GM18909 (cell line): Measurements from ENCODE around the gene DNAJB9.
A peak's percentile ranks its signal among the peaks of the same experiment; 100 is the strongest.

Experiments
- ATAC-seq: cut with Tn5 transposase; IDR thresholded peaks from one replicate; pipeline ENCODE4 v1.9.1; 2021; ENCODE audit warnings: mild to moderate bottlenecking; ENCODE audit not compliant: unreplicated experiment, poor library complexity

Gene DNAJB9

DNA sequence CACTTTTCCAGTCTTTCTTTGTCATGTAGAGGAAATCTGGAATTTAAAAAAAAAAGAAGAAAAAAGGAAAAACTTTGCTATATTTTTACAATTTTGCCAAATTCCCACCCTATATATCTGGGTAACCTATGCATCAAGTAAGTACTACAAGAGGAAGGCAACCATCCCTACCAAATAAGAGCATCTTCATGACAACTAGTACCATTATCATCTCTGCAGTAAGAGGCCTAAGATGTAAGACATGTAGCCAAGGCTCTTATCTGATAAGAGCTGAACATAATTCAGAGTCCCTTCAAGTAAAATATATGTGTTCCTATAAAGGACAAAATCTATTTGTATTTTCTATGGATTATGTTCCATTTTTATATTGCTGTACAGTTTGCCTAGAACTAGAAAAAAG is 3.7 kb upstream of the DNAJB9 start:
- no peak for ATAC-seq

DNA sequence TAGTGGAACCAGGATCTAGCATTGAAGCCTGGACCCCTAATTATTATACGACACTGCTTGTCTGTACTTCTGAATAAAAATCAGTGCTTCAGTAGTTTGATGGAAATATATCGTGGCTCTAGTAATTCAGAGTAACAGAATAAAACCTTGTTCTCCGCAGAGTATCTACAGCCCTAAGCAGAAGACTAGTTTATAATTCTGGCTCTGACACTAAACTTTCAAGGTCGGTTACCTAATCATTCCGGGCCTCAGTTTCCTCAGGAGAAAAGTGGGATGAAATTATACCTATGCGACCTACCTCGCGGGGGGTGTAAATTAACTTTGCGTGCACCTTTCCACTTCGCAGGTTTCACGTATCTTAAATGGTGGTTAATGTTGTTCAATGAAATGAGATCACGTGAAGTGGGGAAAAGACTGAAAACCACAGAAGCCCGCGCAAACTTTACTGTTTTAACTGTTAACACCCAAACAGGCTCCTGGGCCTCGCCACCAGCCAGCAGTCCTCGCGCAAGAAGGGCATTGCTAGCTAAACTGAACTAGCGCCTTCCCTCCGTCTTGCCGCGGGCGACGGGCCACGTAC is 783 bp upstream of the DNAJB9 start:
- ATAC-seq, result no peak

DNA sequence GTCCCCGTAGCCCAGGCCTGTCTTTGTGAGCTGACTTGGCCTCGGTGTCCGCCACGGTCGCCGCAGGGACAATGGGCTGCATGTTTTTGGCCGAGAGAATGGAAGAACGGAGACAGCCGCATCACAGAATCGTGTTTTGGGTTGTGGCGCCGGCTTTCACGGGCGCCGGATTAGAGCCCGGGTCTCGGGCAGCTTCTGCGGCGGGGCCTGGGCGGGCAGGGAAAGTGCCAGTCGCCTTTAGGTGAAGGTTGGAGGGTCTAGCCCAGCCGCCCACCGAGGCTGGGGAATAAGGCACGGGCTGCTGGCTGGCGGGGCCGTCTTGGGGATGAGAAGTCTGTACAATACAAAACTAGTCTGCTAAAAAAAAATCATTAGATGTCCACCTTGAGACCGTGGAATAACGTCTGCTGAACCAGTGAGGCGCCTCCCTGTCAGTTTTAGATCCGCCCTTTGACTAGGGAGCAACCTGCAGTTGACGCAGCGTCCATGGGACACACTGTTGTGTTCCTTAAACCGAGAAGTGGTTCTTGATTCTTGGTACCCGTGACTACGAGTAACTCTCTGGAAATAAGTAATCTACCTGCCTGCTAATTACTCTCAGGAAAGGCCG is 577 bp downstream of the DNAJB9 start:
- ATAC-seq, result peak; percentile 25

DNA sequence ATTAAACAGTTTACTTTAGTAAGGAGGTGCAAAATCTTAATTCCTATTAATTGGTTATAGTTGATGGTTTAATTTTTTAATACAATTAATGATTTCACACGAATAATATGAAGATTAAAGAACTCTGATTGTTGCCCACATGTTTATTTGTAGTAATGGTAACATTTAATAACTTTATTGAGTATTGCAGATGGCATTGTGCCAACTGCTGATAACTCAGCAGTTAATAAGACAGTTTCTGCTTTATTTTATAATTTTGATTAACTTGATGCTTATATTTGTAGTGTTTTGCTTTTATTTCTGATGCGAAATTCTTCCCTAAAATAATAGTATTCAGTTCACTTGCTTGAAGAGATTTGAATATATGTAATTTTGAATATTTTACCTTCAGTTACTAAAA is 2.8 kb downstream of the DNAJB9 start:
- no peak for ATAC-seq

DNA sequence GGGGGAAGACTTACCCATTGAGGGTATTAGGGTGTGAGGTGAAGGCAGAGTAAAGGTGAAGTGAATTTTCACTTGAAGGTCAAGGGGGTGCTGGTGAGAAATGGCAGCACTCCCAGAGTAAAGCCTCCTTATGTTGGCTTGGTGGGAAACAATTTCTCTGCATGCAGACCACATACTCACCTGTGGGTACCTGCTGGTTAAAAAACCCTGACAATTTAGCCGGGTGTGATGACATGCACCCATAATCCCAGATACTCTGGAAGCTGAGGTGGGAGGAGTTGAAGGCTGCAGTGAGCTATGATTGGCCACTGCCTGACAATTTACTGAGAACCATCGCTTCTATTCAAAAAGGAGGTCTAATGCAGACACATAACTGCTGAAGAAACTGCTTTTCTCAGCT is 5.5 kb downstream of the DNAJB9 start:
- no peak for ATAC-seq

DNA sequence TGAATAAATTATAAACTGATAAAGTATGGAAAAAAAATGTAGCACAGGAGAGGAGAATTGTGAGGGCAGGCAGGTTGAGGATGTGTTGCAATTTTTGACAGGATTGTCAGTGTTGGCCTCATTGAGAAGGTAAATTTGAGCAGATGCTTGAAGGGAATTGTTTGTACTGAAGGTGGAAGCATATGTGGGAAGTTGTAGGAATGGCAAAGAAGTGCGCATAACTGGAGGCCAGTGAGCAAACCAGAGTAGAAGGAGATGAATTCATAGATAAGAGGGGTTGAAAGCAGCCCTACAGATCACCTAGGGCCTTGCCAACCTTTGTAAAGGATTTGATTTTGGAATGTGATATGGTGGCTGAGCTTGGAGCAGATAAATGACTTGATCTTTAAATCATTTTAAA is 6.4 kb downstream of the DNAJB9 start:
- no peak for ATAC-seq

DNA sequence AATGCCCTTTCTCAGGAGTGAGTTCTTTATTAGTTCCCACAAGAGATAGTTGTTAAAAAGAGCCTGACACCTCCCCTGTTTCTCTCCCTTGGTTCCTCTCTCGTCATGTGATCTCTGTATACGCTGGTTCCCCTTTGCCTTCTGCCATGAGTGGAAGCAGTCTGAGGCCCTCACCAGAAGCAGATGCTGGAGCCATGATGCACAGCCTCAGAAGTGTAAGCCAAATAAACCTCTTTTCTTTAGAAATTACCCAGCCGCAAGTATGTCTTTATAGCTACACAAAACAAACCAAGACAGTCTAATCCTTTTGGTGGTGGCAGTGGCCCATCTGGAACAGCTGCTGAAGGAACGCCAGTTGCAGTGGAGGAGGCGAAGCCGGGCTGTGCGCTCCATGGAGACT is 9.3 kb downstream of the DNAJB9 start:
- no peak for ATAC-seq

DNA sequence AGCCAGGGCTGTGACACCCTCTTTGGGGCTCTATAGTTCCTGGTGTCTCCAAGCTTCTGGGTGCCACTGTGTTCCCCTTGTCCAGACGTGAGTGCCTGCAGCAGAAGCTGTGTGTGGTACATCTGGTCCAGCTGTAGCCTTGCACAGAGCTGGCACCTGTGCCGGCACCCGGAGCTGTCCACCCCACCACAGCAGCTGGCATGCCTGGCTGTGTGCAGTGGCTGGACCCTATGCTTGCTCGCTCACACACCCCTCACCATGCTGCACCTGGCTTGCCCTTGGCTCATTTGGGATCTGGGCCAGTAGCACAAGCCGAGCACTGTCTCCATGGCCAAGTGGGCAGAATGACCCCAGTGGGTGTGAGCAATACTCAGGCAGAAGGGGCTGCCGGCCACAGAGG is 10.6 kb downstream of the DNAJB9 start:
- ATAC-seq, result no peak

DNA sequence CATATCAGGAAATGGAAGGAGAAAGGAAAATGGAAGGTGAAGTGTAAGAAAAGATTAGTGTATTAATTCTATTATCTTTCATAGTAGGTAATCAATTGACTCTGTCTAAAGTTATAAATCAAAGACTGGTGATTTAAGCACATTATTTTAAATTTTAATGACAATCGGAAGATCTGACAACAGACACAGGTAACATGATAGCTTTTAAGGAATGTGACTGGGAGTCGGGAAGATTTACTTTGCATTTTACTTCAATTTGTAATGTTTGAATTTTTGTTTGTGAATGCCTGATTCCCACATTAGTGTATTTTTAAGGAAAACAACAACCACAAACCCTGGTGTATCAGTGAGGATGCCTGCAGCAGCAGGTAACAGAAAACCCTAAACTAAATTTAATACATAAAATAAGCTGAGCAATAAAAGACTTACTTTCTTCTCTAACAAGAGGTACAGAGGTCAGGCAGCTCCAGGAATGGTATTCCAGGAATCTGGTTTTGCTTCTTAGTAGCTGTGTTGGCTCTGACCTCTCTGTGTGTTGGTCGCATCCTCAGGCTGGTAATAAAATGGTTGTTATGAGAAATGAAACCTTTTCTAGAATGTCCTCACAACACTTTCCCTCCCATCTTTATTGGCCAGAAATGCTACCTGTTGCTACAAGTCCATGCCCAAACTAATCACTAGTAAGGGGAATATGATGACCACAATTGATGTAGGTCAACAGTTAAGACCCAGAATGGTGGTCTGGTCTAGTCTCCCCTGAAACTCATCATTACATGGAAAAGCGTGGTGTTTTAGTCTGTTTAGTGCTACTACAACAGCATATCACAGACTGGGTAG is 12.2 kb downstream of the DNAJB9 start:
- no peak for ATAC-seq

DNA sequence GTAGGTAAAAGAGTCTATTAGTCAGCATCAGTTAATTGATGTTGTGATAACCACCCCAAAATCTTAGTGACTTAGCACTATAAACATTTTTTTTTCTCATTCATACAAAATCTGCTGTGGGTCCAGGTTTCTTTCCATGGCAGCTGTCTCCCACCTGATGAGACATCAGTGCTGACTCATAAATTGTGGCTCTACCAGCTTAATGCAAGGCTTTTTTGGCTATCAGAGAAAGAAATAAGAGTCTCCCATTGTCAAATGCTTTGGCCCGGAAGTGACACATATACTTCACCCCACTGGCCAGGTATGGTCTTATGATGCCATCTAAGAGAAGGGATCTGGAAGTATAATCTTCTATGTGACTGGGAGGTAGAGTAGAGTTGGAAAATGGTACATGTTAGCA is 14.5 kb downstream of the DNAJB9 start:
- no peak for ATAC-seq

DNA sequence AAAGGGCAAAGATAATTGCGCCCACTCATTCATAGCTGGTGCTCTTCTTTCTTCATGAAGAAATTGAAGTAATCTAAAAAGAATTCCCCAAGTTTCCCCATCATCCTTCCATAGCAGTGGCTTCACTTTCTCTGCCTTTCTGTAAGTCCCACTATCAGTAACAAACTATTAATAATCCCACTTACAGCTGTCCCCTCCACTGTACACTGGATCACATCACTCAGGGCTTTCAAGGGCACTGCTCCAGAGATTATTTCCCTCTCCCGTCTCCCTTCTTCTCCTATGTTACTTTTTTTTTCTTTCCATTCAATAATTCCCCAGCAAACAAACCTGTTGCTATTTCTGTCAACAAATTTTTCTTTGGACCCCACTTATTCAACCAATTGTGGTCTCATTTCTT is 16.2 kb downstream of the DNAJB9 start:
- ATAC-seq, result no peak

DNA sequence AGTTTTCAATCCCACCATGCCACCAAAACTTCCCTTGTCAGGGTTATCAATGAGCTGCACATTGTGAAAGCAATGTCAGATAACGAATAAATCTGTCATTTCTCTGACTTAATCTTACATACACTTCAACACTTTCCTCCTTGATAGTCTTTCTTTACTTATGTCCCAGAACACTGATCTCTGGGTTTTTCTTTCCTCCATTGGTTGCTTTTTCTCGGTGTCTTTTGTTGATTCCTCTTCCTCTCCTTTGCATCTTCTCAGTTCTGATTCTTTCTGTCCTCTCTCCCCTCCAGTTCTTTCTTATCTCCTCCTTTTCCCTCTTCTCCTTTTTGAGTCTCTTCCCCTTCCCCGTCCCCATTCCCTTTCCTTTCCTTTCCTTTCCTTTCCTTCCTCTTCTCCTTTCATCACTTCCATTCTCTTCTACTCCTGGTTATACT is 16.6 kb downstream of the DNAJB9 start:
- no peak for ATAC-seq

DNA sequence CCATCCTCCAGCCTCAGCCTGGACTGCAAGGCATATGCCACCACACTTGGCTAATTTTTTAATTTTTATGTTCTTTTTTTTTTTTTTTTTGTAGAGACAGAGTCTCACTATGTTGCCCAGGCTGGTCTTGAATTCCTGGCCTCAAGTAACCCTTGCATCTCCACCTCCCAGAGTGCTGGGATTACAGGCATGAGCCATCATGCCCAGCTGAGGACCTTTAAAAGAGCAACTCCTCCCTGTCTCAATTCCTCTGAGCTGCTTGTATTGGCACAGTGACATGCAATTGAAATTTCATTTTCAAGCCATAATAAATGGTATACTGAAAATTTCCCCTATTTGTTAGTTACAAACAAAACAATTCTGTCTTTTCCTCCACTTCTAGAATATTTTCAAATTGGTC is 19.5 kb downstream of the DNAJB9 start:
- no peak for ATAC-seq

DNA sequence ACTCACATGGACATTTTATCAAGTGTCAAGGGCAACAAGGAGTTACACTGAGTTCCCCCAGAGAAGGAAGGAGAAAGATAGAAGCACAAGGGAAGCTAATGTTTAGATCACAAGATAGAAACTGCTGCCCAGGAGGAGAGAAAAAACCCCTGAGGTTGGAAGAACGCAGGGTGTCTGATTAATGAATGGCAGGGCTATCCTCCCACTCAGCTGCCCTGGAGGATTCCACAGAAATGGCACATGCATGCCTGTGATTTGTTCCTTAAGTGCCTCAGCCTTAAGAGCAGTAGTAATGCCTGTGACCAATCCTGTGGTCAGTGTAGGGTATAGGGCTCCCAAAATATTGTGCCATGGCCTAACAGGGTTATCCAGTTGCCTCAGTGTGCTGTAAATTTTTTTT is 20.2 kb downstream of the DNAJB9 start:
- ATAC-seq, result peak; percentile 64

DNA sequence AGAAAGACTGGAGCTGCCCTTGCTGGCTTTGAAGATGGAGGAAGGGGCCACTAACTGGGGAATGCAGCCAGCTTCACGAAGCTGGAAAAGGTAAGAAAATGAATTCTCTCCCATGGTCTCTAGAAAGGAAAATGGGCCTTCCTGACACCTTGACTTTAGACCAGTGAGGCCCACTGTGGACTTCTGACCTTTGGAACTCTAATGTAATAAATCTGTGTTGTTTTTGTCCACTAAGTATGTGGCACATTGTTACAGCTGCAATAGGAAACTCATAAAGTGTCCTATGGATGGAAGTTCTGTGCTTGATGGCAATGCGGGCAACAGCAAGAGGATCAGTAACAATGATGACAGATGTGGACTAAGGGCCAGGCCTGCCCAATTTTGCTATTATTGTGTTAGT is 20.9 kb downstream of the DNAJB9 start:
- ATAC-seq, result no peak

DNA sequence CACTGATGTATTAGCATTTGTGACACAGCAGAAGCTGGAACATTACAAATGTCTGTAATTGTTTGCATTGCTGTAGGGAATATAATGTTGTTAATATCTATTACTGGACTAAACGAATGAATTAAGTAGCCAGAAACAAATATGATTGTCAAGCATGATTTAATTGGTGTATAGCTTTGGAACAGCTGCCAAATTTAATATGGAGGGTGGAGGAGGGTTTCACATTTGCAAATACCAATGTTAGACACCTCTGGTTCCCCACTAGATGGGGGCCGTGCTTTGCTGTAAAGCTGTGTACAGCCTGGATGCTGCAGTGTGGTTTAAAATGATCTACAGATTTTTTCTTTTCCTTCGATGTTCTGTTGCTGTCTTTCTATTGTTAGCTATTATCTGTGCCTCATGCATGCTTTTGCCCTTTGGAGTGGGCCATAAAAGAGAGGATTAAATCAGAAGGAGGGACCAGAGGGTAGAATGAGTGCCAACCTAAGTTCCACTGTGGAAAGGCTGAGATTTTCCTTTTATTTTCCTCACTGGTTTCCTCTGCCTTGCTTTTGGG is 23.1 kb downstream of the DNAJB9 start:
- no peak for ATAC-seq

DNA sequence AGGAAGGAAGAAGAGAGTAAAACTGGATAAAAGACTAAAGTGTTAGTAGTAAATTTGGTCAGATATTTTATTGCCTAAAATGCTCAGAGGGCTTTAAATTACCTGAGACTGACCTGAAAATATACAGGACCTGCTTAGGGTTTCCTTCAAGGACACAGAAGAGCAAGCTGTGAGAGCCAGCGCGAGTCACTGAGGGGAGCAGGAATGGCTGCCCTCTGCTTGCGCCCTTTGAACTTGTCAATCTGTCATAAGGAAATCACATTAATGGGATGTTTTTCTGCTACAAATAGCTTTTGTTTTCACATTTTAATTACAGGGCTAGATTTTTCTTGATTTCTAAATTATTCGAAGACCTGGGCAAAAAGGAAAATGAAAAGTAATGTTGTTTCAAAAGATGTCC is 26.9 kb downstream of the DNAJB9 start:
- no peak for ATAC-seq

DNA sequence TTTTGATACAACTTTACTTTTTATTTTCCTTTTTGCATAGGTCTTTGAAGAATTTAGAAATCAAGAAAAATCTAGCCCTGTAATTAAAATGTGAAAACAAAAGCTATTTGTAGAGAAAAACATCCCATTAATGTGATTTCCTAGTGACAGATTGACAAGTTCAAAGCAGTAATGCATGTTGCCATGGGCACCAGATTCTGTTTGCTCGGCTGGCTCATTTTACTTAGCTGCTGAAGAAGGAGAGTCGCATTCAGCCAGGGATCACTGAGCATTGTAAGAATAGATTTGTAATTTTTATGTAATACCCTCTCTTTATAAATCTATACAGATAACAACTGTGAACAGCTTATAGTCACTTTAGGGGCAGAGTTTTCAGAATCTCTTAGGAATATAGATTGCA is 28.5 kb downstream of the DNAJB9 start:
- no peak for ATAC-seq

DNA sequence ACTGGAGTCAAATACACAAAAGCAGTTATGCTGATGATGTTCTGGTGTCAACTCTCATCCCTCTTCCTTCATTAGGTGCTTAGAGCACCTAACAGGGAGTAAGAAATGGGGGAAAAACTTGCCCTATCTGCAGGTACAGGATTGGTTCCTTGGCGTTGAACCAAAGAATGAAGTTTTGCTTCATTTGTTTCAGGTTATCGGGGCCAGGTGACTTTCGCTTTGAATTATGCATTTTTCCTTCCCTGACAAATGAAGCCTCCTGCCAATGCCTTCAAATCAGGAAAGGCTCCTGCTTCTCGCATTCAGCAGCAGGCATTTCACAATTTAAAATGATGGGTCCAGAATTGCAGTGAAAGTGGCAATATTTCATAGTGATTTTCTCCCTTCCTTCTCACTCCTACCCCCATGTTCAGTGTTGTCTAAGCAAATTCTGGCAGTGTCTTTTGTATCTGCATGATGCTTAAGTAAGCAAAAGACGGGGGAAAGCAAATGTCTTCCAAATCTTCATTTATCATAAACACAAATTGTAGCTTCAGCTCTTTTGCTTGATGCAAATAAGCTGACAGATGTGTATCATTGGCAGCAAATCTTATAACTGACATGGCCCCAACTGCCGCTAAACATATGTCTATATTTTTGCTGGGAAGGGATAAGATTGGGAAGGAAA is 29.4 kb downstream of the DNAJB9 start:
- ATAC-seq, result no peak

DNA sequence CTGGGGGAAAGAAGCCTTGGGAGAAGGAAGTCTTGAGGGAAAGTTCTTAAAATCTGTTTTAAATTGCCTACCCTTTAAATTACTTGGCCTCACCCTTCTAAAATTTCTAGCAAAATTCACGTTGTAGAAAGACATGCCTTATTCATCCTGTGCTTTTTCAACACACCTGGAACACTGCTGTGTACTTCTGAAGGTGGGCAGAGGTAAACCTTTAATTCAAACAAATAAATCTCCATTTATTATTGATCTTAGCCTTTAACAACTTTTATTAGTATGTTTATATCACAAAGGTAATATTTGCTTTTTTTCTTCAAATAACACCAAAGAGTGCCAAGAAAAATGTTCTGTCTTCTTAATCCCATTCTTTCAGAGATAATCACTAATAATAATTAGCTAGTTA is 30.7 kb downstream of the DNAJB9 start:
- ATAC-seq, result no peak
